ENCODE results near the gene ANAPC4.

- TF ChIP-seq, protein P1, sequence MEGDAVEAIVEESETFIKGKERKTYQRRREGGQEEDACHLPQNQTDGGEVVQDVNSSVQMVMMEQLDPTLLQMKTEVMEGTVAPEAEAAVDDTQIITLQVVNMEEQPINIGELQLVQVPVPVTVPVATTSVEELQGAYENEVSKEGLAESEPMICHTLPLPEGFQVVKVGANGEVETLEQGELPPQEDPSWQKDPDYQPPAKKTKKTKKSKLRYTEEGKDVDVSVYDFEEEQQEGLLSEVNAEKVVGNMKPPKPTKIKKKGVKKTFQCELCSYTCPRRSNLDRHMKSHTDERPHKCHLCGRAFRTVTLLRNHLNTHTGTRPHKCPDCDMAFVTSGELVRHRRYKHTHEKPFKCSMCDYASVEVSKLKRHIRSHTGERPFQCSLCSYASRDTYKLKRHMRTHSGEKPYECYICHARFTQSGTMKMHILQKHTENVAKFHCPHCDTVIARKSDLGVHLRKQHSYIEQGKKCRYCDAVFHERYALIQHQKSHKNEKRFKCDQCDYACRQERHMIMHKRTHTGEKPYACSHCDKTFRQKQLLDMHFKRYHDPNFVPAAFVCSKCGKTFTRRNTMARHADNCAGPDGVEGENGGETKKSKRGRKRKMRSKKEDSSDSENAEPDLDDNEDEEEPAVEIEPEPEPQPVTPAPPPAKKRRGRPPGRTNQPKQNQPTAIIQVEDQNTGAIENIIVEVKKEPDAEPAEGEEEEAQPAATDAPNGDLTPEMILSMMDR (conservative IDR thresholded peaks at IDR 0.05; ENCODE audit: low read depth, low read length): no peak
- TF ChIP-seq RFX5 (IDR thresholded peaks at IDR 0.05; ENCODE audit: low read depth, low read length): no peak
- no peak for TF ChIP-seq POLR2A (IDR thresholded peaks at IDR 0.05; ENCODE audit: low read depth, low read length)
- no peak for TF ChIP-seq RCOR1 (IDR thresholded peaks at IDR 0.05; ENCODE audit: insufficient replicate concordance, low read length)
- no peak for TF ChIP-seq ELK1 (IDR thresholded peaks at IDR 0.05; ENCODE audit: borderline replicate concordance, low read depth, low read length)
- no peak for TF ChIP-seq MXI1 (IDR thresholded peaks at IDR 0.05; ENCODE audit: borderline replicate concordance, low read depth, low read length)
- TF ChIP-seq MAFK (IDR thresholded peaks at IDR 0.05; ENCODE audit: low read depth, low read length): no peak
- no peak for TF ChIP-seq FOS (IDR thresholded peaks at IDR 0.05; ENCODE audit: low read depth, low read length)
- no peak for TF ChIP-seq RAD21 (IDR thresholded peaks at IDR 0.05; ENCODE audit: low read length)
- TF ChIP-seq BHLHE40 (IDR thresholded peaks at IDR 0.05; ENCODE audit: low read depth, low read length): no peak
- no peak for TF ChIP-seq CHD1 (IDR thresholded peaks at IDR 0.05; ENCODE audit: low read depth, low read length)
- TF ChIP-seq CEBPB (IDR thresholded peaks at IDR 0.05; ENCODE audit: low read depth, low read length): no peak
- TF ChIP-seq, protein P2, sequence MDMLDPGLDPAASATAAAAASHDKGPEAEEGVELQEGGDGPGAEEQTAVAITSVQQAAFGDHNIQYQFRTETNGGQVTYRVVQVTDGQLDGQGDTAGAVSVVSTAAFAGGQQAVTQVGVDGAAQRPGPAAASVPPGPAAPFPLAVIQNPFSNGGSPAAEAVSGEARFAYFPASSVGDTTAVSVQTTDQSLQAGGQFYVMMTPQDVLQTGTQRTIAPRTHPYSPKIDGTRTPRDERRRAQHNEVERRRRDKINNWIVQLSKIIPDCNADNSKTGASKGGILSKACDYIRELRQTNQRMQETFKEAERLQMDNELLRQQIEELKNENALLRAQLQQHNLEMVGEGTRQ (IDR thresholded peaks at IDR 0.05; ENCODE audit: low read depth, low read length): no peak
- TF ChIP-seq NFE2L2 (IDR thresholded peaks at IDR 0.05; ENCODE audit: low read depth, low read length): no peak
Observed at GRCh38 chr4:25330905-25331808, 45.9 kb upstream of the ANAPC4 start.
